ENCODE results near the gene CASTOR1.

GRCh38 chr22:30265823-30266444 is 23.4 kb downstream of the CASTOR1 start:
- TF ChIP-seq CTCF (IDR thresholded peaks at IDR 0.05): no peak
- no peak for TF ChIP-seq POLR2A (IDR thresholded peaks at IDR 0.05)

Measured in thyroid gland (tissue), 4 donors.